ENCODE measurements around the gene TMEM37.

The TMEM37 gene

GRCh38 chr2:119436993-119437772 lies 5.5 kb downstream of the TMEM37 start:
- no peaks in the 10 kb centered on the region for H3K36me3 Mint-ChIP-seq
- no peaks in the 10 kb centered on the region for H3K4me1 Mint-ChIP-seq
- no peaks in the 10 kb centered on the region for H3K9me3 Mint-ChIP-seq
- DNase-seq (ENCODE audit: low spot score in 2 of 2), result no peak
- no peak overlapping the region for H3K27ac Mint-ChIP-seq
- ATAC-seq, result no peak
- H3K4me3 Mint-ChIP-seq, result no peak overlapping the region

DNA sequence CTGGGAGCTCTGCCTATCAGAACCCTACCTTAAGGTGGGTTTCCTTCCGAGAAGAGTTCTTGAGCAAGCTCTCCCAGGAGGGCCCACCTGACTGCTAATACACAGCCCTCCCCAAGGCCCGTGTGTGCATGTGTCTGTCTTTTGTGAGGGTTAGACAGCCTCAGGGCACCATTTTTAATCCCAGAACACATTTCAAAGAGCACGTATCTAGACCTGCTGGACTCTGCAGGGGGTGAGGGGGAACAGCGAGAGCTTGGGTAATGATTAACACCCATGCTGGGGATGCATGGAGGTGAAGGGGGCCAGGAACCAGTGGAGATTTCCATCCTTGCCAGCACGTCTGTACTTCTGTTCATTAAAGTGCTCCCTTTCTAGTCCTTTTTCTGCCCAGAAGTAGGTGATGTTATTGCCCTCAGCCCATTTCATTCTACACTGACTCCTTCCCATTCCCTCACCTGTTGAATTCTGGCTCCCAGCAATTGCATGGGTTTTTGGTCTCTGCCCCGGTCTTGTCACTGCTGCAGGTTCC lies 6.5 kb downstream of the TMEM37 start:
- H3K36me3 Mint-ChIP-seq, result no peaks in the 10 kb centered on the region
- no peak overlapping the region for H3K4me3 Mint-ChIP-seq
- no peaks in the 10 kb centered on the region for H3K4me1 Mint-ChIP-seq
- H3K9me3 Mint-ChIP-seq, result no peaks in the 10 kb centered on the region
- DNase-seq (ENCODE audit: low spot score in 2 of 2), result no peak
- no peak overlapping the region for H3K27ac Mint-ChIP-seq
- ATAC-seq, result no peak

GRCh38 chr2:119438726-119439284 lies 7.2 kb downstream of the TMEM37 start:
- H3K9me3 Mint-ChIP-seq, result no peaks in the 10 kb centered on the region
- H3K27ac Mint-ChIP-seq, result no peak overlapping the region
- DNase-seq (ENCODE audit: low spot score in 2 of 2), result no peak
- no peaks in the 10 kb centered on the region for H3K36me3 Mint-ChIP-seq
- no peaks in the 10 kb centered on the region for H3K4me1 Mint-ChIP-seq
- ATAC-seq, result no peak
- H3K4me3 Mint-ChIP-seq, result no peak overlapping the region

GRCh38 chr2:119439574-119440500 lies 8.2 kb downstream of the TMEM37 start:
- no peak overlapping the region for H3K27ac Mint-ChIP-seq
- no peaks in the 10 kb centered on the region for H3K36me3 Mint-ChIP-seq
- ATAC-seq, result peak; percentile 9

DNA sequence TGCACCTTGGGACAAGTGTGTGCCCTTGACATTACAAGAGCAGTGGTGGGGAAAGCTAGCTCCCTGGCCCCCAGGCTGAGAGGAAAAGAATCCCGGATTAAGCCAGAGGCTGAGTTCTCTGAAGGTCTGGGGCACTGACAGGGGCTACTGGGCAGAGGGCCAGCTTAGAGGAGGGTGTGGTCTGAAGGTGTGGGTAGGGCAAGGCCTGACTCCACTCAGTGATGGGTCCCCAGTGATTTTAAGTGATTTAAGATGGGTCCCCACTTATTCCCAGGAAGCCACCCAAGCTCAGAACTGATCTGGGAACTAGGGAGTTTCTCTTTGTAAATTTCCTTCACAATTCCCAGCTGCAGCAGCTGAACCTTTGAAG lies 8.8 kb downstream of the TMEM37 start:
- DNase-seq (ENCODE audit: low spot score in 2 of 2) (no peak), ATAC-seq (no peak)
- no peaks in the 10 kb centered on the region for H3K4me1 Mint-ChIP-seq
- no peak overlapping the region for H3K27ac Mint-ChIP-seq
- H3K9me3 Mint-ChIP-seq, result no peaks in the 10 kb centered on the region
- H3K36me3 Mint-ChIP-seq, result no peaks in the 10 kb centered on the region
- no peak overlapping the region for H3K4me3 Mint-ChIP-seq

More at GRCh38 chr2:119439574-119440500, 8.2 kb downstream of the TMEM37 start:
- DNase-seq (ENCODE audit: low spot score in 2 of 2), result no peak
- Mint-ChIP-seq H3K9me3 (no peaks in the 10 kb centered on the region), H3K4me3 (no peak overlapping the region), H3K4me1 (no peaks in the 10 kb centered on the region)

DNA sequence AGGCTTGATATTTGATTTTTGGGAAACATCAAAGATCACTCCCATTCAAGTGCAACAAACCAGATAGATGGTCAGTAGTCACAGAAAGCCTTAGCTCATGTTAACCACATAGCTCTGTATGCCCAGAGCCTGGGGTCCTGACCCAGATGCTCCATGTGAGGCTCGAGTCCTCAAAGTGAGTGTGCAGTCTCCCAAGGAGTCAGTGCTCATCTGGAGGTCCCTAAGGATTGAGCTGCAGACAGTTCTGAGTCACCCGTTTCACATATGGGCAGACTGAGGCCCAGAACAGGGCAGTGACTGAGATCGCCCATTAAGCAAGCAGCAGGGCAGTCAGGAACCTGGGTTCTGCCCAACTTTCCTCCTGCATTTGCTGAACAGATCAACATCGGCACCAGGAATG lies 9.2 kb downstream of the TMEM37 start:
- Mint-ChIP-seq H3K36me3 (no peaks in the 10 kb centered on the region), H3K9me3 (no peaks in the 10 kb centered on the region), H3K27ac (no peak overlapping the region), H3K4me3 (no peak overlapping the region), H3K4me1 (no peaks in the 10 kb centered on the region)
- ATAC-seq, result peak; percentile 3
- no peak for DNase-seq (ENCODE audit: low spot score in 2 of 2)

DNA sequence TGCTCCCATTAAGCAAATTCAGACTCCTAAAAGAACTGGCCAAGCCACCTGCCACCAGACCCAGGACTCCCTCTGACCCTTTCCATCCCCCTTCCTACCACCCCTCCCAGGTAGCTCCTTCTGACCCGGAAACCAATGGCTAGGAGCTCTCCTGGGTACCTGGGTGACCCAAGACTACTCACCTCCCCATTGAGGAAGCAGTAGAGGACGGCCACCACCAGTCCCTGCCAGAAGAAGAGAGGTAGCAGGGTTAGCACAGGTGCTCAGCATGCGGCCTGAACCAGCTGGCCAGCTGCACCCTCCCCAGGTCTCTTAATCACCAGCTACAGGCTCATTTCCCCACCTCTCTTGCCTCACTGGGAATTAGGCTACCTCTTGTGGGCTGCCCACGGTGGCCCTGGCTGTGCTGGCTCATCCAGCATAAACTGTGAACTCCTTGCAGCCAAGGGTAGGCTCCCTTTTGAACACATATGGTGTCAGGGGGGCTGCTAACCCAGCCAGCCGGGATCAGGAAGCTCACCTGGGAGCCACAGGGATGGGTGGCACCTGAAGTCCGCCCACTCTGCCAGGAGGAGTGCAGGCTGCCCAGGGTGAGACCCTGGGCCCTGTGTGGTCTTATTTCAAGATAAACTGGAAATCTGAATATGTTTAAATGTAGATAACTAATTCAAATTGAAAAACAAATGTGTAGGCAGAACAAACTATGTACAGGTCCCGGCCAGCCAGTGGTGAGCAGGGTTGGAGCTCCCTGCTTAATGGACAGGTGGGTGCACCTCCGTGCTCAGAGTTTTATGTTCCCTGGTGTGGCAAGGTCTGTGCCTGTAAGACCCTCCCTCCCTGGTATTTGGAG lies 9.9 kb downstream of the TMEM37 start:
- DNase-seq (ENCODE audit: low spot score in 2 of 2), result no peak
- Mint-ChIP-seq H3K4me3 (no peak overlapping the region), H3K36me3 (no peaks in the 10 kb centered on the region), H3K4me1 (no peaks in the 10 kb centered on the region), H3K9me3 (no peaks in the 10 kb centered on the region), H3K27ac (no peak overlapping the region)
- ATAC-seq, result no peak

DNA sequence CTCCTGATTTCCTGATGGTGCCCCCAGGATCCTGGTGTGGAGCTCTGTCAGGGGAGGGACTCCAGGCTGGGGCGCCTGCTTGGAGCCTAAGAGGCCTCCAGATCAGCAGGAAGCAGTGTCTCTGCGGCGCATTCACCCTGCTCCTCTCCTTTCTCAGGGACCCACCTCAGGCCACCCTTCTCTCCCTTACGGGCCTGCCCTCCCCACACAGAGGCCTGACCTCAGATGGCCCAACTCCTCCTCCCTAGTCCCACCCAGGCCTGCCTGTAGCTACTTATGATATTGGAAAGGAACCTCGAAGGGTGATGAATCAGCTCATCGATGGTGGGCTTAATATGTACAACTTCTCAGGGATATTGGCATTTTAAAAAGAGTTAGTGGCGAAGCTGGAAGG lies 10.6 kb downstream of the TMEM37 start:
- H3K36me3 Mint-ChIP-seq, result no peaks in the 10 kb centered on the region

GRCh38 chr2:119442850-119443249 lies 11.2 kb downstream of the TMEM37 start:
- Mint-ChIP-seq H3K36me3 (no peaks in the 10 kb centered on the region), H3K27ac (no peak overlapping the region), H3K9me3 (no peaks in the 10 kb centered on the region), H3K4me3 (no peak overlapping the region), H3K4me1 (no peaks in the 10 kb centered on the region)
- DNase-seq (ENCODE audit: low spot score in 2 of 2) (no peak), ATAC-seq (no peak)

More for the DNA sequence above, 10.6 kb downstream of the TMEM37 start:
- no peak overlapping the region for H3K27ac Mint-ChIP-seq
- no peak for ATAC-seq
- no peaks in the 10 kb centered on the region for H3K4me1 Mint-ChIP-seq
- H3K9me3 Mint-ChIP-seq, result no peaks in the 10 kb centered on the region
- DNase-seq (ENCODE audit: low spot score in 2 of 2), result no peak
- no peak overlapping the region for H3K4me3 Mint-ChIP-seq

DNA sequence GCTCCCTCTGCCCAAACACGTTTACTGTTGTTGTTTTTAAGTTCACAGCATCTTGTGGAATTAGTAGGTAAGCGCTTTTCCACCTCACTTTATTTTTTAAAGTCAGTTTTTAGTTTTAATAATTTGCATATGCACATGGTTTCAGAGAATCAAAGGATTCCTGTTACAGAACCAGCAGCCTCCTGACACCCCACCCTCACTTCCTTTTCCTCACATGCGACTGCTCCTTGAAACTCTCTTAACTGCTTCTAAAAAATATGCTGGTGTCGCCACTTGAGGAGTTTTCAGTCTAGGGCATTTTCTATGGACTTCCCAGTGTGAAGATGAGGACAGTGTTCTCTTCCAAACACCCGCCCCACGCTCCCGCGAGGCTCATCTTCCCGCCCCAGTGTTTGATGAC lies 14.4 kb downstream of the TMEM37 start:
- DNase-seq (ENCODE audit: low spot score in 2 of 2) (no peak), ATAC-seq (no peak)
- H3K4me1 Mint-ChIP-seq, result no peaks in the 10 kb centered on the region
- H3K36me3 Mint-ChIP-seq, result no peaks in the 10 kb centered on the region
- H3K27ac Mint-ChIP-seq, result no peak overlapping the region
- H3K4me3 Mint-ChIP-seq, result no peak overlapping the region
- H3K9me3 Mint-ChIP-seq, result no peaks in the 10 kb centered on the region

GRCh38 chr2:119448427-119449141 lies 16.9 kb downstream of the TMEM37 start:
- H3K4me3 Mint-ChIP-seq, result no peak overlapping the region
- no peaks in the 10 kb centered on the region for H3K4me1 Mint-ChIP-seq
- no peaks in the 10 kb centered on the region for H3K9me3 Mint-ChIP-seq
- no peak overlapping the region for H3K27ac Mint-ChIP-seq
- DNase-seq (ENCODE audit: low spot score in 2 of 2) (no peak), ATAC-seq (no peak)
- no peaks in the 10 kb centered on the region for H3K36me3 Mint-ChIP-seq

DNA sequence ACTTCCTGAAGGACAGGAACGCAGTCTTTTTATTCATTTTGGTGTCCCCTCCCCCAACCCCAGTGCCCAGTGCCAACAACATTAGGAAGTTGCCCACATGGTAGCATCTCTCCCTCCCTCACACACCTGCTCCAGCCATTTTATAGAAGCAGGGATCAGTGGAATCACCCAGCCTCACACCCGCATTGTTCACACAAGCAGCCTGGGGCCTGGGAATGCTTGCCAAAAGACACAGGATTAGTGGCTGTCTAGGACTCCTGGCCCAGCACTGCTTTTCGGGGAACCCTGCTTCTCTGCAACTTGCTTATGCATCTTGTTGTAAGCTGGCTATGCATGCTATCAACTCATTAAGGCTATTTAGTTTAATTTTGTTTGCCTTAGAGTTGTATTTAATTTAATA lies 17.9 kb downstream of the TMEM37 start:
- H3K4me1 Mint-ChIP-seq, result no peaks in the 10 kb centered on the region
- no peaks in the 10 kb centered on the region for H3K9me3 Mint-ChIP-seq
- ATAC-seq (no peak), DNase-seq (ENCODE audit: low spot score in 2 of 2) (no peak)
- no peaks in the 10 kb centered on the region for H3K36me3 Mint-ChIP-seq
- H3K4me3 Mint-ChIP-seq, result no peak overlapping the region
- H3K27ac Mint-ChIP-seq, result no peak overlapping the region

- H3K36me3 Mint-ChIP-seq, result no peaks in the 10 kb centered on the region
- DNase-seq (ENCODE audit: low spot score in 2 of 2), result no peak
- H3K4me1 Mint-ChIP-seq, result peaks cover 5% of the 10 kb centered on the region
- no peak overlapping the region for H3K27ac Mint-ChIP-seq
- no peak overlapping the region for H3K4me3 Mint-ChIP-seq
- ATAC-seq, result peak; percentile 14
- H3K9me3 Mint-ChIP-seq, result no peaks in the 10 kb centered on the region
Measured at GRCh38 chr2:119451336-119452050, 19.8 kb downstream of the TMEM37 start.
